K562 (cell line): ENCODE data around the gene TRAF3. TPM values are rescaled to one million over a fixed set of nuclear protein-coding genes. Genes with fewer than 3 reads are reported as not detected.

ENCODE experiments used
- ATAC-seq: fragments of 200-7000 bp; cut with Tn5 transposase; 3 replicates; pipeline ENCODE4 v1.9.1; 2020; ENCODE audit warnings: moderate library complexity
- BruUV-seq: library from RNA; stranded (reverse); fragments of 400-500 nt; replicated peaks from 2 replicates; lab custom pipeline; 2021; lab: Mats Ljungman, UMichigan
- CTCF ChIA-PET: fragments of 300-600 bp; formaldehyde crosslinking; extraction: SDS; loops from one replicate; lab custom pipeline; 2021; ENCODE audit warnings: low intra/inter-chr PET ratio; lab: Yijun Ruan, JAX
- POLR2A ChIA-PET: fragments of 300-600, 350-650 bp; sonication (Branson Sonifier 250); formaldehyde crosslinking; extraction: SDS; loops from one replicate; lab custom pipeline; 2021; ENCODE audit warnings: antibody characterized with exemption, inconsistent platforms; lab: Yijun Ruan, JAX
- DNase-seq, 4 experiments: peaks; one replicate each; pipeline versions ENCODE4 v3.0.0 to v3.0.0-alpha.2; 2011 to 2018; ENCODE audit warnings: low spot score in 3 of 4, mixed read lengths in 3 of 4; ENCODE audit errors: extremely low read depth in 1 of 4
- FAIRE-seq: peaks from 2 replicates; lab custom pipeline; 2011; peaks lifted over from hg19 to GRCh38; lab: Jason Lieb, UNC
- H2AFZ ChIP-seq: 2 replicates; pipeline ENCODE4 v1.6.0; 2011; ENCODE audit warnings: low read depth, low read length, control low read depth, inconsistent platforms
- H3K27ac ChIP-seq: fragments of 200-600 bp; 3 replicates; pipeline ENCODE4 v1.8.0; 2011; ENCODE audit warnings: low read depth, mild to moderate bottlenecking, control low read depth, inconsistent platforms, low read length, moderate library complexity, mixed read lengths; ENCODE audit errors: extremely low read depth
- H3K27me3 ChIP-seq, 2 experiments: fragments of 300-600 bp in 1 of 2; 2 replicates in 1 of 2; 3 replicates in 1 of 2; pipeline versions ENCODE4 v1.6.0 to v1.8.0; 2011; ENCODE audit warnings: inconsistent platforms in 2 of 2, low read length in 2 of 2, mild to moderate bottlenecking in 1 of 2, mixed read lengths in 1 of 2, moderate library complexity in 1 of 2; ENCODE audit not compliant: control insufficient read depth in 2 of 2, insufficient read depth in 2 of 2
- H3K36me3 ChIP-seq: fragments of 300-600 bp; 3 replicates; pipeline ENCODE4 v1.8.0; 2011; ENCODE audit warnings: mild to moderate bottlenecking, low read length, inconsistent platforms; ENCODE audit not compliant: control insufficient read depth, insufficient read depth
- H3K4me1 ChIP-seq, 2 experiments: fragments of 200-600 bp in 1 of 2; replicated peaks in 1 of 2; 2 replicates in 1 of 2; 3 replicates in 1 of 2; pipeline versions ENCODE4 v1.5.1 to v1.8.0; 2011; ENCODE audit warnings: inconsistent platforms in 2 of 2, low read length in 2 of 2, mild to moderate bottlenecking in 1 of 2, mixed read lengths in 1 of 2, moderate library complexity in 1 of 2; ENCODE audit not compliant: control insufficient read depth in 2 of 2, insufficient read depth in 2 of 2
- H3K4me2 ChIP-seq: 2 replicates; pipeline ENCODE4 v1.6.1; 2011; ENCODE audit warnings: low read length, control low read depth, inconsistent platforms, mixed read lengths; ENCODE audit not compliant: insufficient read depth
- H3K4me3 ChIP-seq: fragments of 200-600 bp; sonication (generic), shearing (Covaris generic); 2 replicates; pipeline ENCODE4 v1.5.1; 2016; ENCODE audit warnings: control low read depth, inconsistent platforms
- H3K79me2 ChIP-seq: fragments of 200-600 bp; 3 replicates; pipeline ENCODE4 v1.8.0; 2011; ENCODE audit warnings: low read length, inconsistent platforms; ENCODE audit not compliant: control insufficient read depth, insufficient read depth
- H3K9ac ChIP-seq, 2 experiments: 2 replicates each; pipeline versions ENCODE4 v1.6.0 to v1.6.1; 2011; ENCODE audit warnings: low read depth in 2 of 2, low read length in 2 of 2, control low read depth in 1 of 2, inconsistent platforms in 1 of 2, mild to moderate bottlenecking in 1 of 2, mixed read lengths in 1 of 2; ENCODE audit not compliant: insufficient read depth in 1 of 2
- H3K9me1 ChIP-seq: one replicate; pipeline ENCODE4 v1.6.0; 2011; ENCODE audit warnings: inconsistent platforms, mild to moderate bottlenecking, low read length, moderate library complexity; ENCODE audit not compliant: control insufficient read depth, insufficient read depth
- H3K9me3 ChIP-seq: replicated peaks from 2 replicates; pipeline ENCODE4 v1.5.1; 2011; ENCODE audit warnings: low read depth, low read length, inconsistent platforms; ENCODE audit not compliant: control insufficient read depth, insufficient read depth
- H4K20me1 ChIP-seq: replicated peaks from 2 replicates; pipeline ENCODE4 v1.6.1; 2011; ENCODE audit warnings: low read length, inconsistent platforms, mixed read lengths; ENCODE audit not compliant: control insufficient read depth, insufficient read depth
- DLX4 ChIP-seq: fragments of 250-450 bp; sonication (Bioruptor Pico); IDR thresholded peaks from 2 replicates; pipeline ENCODE4 v1.6.1; 2021; ENCODE audit warnings: mild to moderate bottlenecking
- ETS1 ChIP-seq: conservative IDR thresholded peaks from 2 replicates; pipeline ENCODE4 v1.6.1; 2011; ENCODE audit warnings: low read depth, mild to moderate bottlenecking, low read length; ENCODE audit not compliant: control insufficient read depth
- FOXP1 ChIP-seq: sonication (generic); formaldehyde crosslinking; IDR thresholded peaks from 2 replicates; pipeline ENCODE4 v1.8.0; 2022; ENCODE audit warnings: mild to moderate bottlenecking, missing genetic modification reagents
- HMG20A ChIP-seq: fragments of 450-650 bp; formaldehyde crosslinking; conservative IDR thresholded peaks from 2 replicates; pipeline ENCODE4 v1.4.0; 2020; ENCODE audit warnings: mild to moderate bottlenecking, mixed read lengths
- HMG20B ChIP-seq: fragments of 250-450 bp; sonication (Bioruptor Pico); IDR thresholded peaks from 2 replicates; pipeline ENCODE4 v1.5.0; 2021; ENCODE audit warnings: mild to moderate bottlenecking
- PRDM10 ChIP-seq: fragments of 450-650 bp; IDR thresholded peaks from 2 replicates; pipeline ENCODE4 v1.6.1; 2018; ENCODE audit not compliant: partially characterized antibody
- TAL1 ChIP-seq: fragments of 450-650 bp; IDR thresholded peaks from 2 replicates; pipeline ENCODE4 v1.6.1; 2016; ENCODE audit warnings: mild to moderate bottlenecking
- TFE3 ChIP-seq: fragments of 450-650 bp; formaldehyde crosslinking; IDR thresholded peaks from 2 replicates; pipeline ENCODE4 v1.4.0; 2020; ENCODE audit warnings: mild to moderate bottlenecking, mixed read lengths
- ZNF232 ChIP-seq: sonication (generic); formaldehyde crosslinking; IDR thresholded peaks from 2 replicates; pipeline ENCODE4 v1.8.0; 2022; ENCODE audit warnings: mild to moderate bottlenecking, missing genetic modification reagents
- WGBS: fragments of 100-300 bp; shearing (Covaris generic); methylation state at CpG from one replicate; pipeline ENCODE4 v1.1.6; 2016; ENCODE audit warnings: low coverage, mixed read lengths; ENCODE audit not compliant: insufficient coverage; ENCODE audit errors: missing lambda C conversion rate; 5-methylcytosine and 5-hydroxymethylcytosine counted together
- in situ Hi-C: fragments of 300-500 bp; cut with MboI; formaldehyde crosslinking; loops from 4 replicates; pipeline ENCODE4 v1.15.0; 2018; ENCODE audit warnings: inconsistent platforms, mixed read lengths
- intact Hi-C: fragments of 100-400 bp; cut with micrococcal nuclease; formaldehyde crosslinking; loops from 2 replicates; pipeline ENCODE4 v1.14.2; 2022
- polyA plus RNA-seq, 8 experiments: library from polyadenylated mRNA; depleted of rRNA in 4 of 8; stranded (reverse) in 5 of 8; unstranded in 3 of 8; fragments of >200 nt; fragmentation: Nextera tagmentation in 2 of 8; fragmentation: Illumina TruSeq in 1 of 8; extraction: Ambion mirVana in 2 of 8; extraction: Trizol in 1 of 8; gene quantifications; 2 replicates each; pipeline versions ENCODE4 v1.2.1 to v1.2.3, GENCODE V29; 2011 to 2014; ENCODE audit warnings: inconsistent platforms in 1 of 8, missing spikeins in 1 of 8
- total RNA-seq, 7 experiments: library from RNA; depleted of rRNA in 6 of 7; stranded (reverse); fragments of >200 nt in 6 of 7; fragmentation: Illumina TruSeq in 2 of 7; extraction: Trizol in 2 of 7; gene quantifications; 2 replicates each; pipeline versions ENCODE4 v1.2.1 to v1.2.3, GENCODE V29; 2011 to 2021; ENCODE audit warnings: low replicate concordance in 1 of 7

Gene TRAF3
- total and polyA plus RNA-seq, 9 of the 15 experiments (the other 6 are each of a cell fraction or from before 2014, with no cell fraction given) = 0.52 to 21.3 (median 9.9) TPM

GRCh38 chr14:102770147-102771123 is 6.8 kb upstream of the TRAF3 start:
- no TSS peak for BruUV-seq
- H3K9ac ChIP-seq = peak overlapping the region in 1 of 2 experiments; percentile 65; a peak in 2 of 4 replicates
- H3K9me1 ChIP-seq = no peaks in the 10 kb centered on the region
- H3K79me2 ChIP-seq = no peaks in the 10 kb centered on the region
- ATAC-seq (peak; percentile 56), DNase-seq (peak in 3 of 4 experiments; percentile 20 to 57 (median 42)), FAIRE-seq (peak; percentile 82)
- intact Hi-C loops = no loop called here
- ChIA-PET POLR2A (interaction anchor here (0.5 to 0.6 kb wide), 2 partner anchors 20 to 79 kb away, joined by 3 read pairs; no protein-coding TSS in a partner anchor), CTCF (no interaction called here)
- no peak overlapping the region for H3K4me3 ChIP-seq
- H3K4me1 ChIP-seq = peaks cover 9 to 25% of the 10 kb centered on the region in 2 experiments; a peak in 4 of 5 replicates
- H3K27ac ChIP-seq = no peak overlapping the region
- in situ Hi-C loops = no loop called here
- no peaks in the 10 kb centered on the region for H3K9me3 ChIP-seq
- no peaks in the 10 kb centered on the region for H3K27me3 ChIP-seq
- 20% methylated on average over 25 of the region's 32 CpGs for WGBS
- peak overlapping the region; percentile 76 for H2AFZ ChIP-seq
- peak overlapping the region; percentile 32; the same call in 1 of the 2 replicates for H3K4me2 ChIP-seq
- no peaks in the 10 kb centered on the region for H4K20me1 ChIP-seq
- H3K36me3 ChIP-seq = no peaks in the 10 kb centered on the region
- TF ChIP-seq DLX4 (CRISPR knock-in tag) (no peak), PRDM10 (no peak), ZNF232 (CRISPR knock-in tag) (no peak), ETS1 (no peak), TFE3 (CRISPR knock-in tag) (no peak), HMG20B (CRISPR knock-in tag) (no peak), TAL1 (peak; percentile 29), HMG20A (CRISPR knock-in tag) (no peak), FOXP1 (CRISPR knock-in tag) (no peak)
